IMR-90 (cell line): ENCODE results near the gene BMP5.

Experiments
- BHLHE40 ChIP-seq: fragments of 150-350 bp; IDR thresholded peaks from 2 replicates; pipeline ENCODE4 v1.6.1; 2016; ENCODE audit warnings: mild to moderate bottlenecking, low read depth, low read length
- CHD1 ChIP-seq: IDR thresholded peaks from 2 replicates; pipeline ENCODE4 v1.6.1; 2012; ENCODE audit warnings: low read depth, low read length, improper control_type of control experiment
- CTCF ChIP-seq: conservative IDR thresholded peaks from 2 replicates; pipeline ENCODE4 v1.5.1; 2012; ENCODE audit warnings: mild to moderate bottlenecking, low read depth, low read length, improper control_type of control experiment
- ELK1 ChIP-seq: fragments of 150-350 bp; IDR thresholded peaks from 2 replicates; pipeline ENCODE4 v1.6.1; 2016; ENCODE audit warnings: low read depth, mild to moderate bottlenecking, low read length, moderate library complexity, borderline replicate concordance
- FOS ChIP-seq: fragments of 150-350 bp; IDR thresholded peaks from 2 replicates; pipeline ENCODE4 v1.6.1; 2016; ENCODE audit warnings: low read depth, low read length
- MAFK ChIP-seq: IDR thresholded peaks from 2 replicates; pipeline ENCODE4 v1.6.1; 2012; ENCODE audit warnings: low read depth, low read length, improper control_type of control experiment
- MAZ ChIP-seq: IDR thresholded peaks from 2 replicates; pipeline ENCODE4 v1.6.1; 2012; ENCODE audit warnings: low read depth, mild to moderate bottlenecking, low read length, improper control_type of control experiment, moderate library complexity, borderline replicate concordance
- MXI1 ChIP-seq: IDR thresholded peaks from 2 replicates; pipeline ENCODE4 v1.6.1; 2012; ENCODE audit warnings: low read depth, mild to moderate bottlenecking, low read length, moderate library complexity, borderline replicate concordance
- POLR2A ChIP-seq: IDR thresholded peaks from 2 replicates; pipeline ENCODE4 v1.6.1; 2012; ENCODE audit warnings: mild to moderate bottlenecking, low read depth, low read length
- RAD21 ChIP-seq: IDR thresholded peaks from 2 replicates; pipeline ENCODE4 v1.6.1; 2012; ENCODE audit warnings: low read length, improper control_type of control experiment
- RCOR1 ChIP-seq: IDR thresholded peaks from 2 replicates; pipeline ENCODE4 v1.6.1; 2012; ENCODE audit warnings: mild to moderate bottlenecking, low read length, improper control_type of control experiment; ENCODE audit not compliant: insufficient replicate concordance
- RFX5 ChIP-seq: IDR thresholded peaks from 2 replicates; pipeline ENCODE4 v1.8.0; 2012; ENCODE audit warnings: low read depth, mild to moderate bottlenecking, low read length, moderate library complexity
- SMC3 ChIP-seq: fragments of 150-350 bp; IDR thresholded peaks from 2 replicates; pipeline ENCODE4 v1.6.1; 2016; ENCODE audit warnings: low read depth, mild to moderate bottlenecking, antibody characterized with exemption, low read length, moderate library complexity

GRCh38 chr6:55869674-55870073 is 5.7 kb downstream of the BMP5 start:
- TF ChIP-seq SMC3 (no peak), POLR2A (no peak), MAZ (no peak), CTCF (no peak), BHLHE40 (no peak), ELK1 (no peak), FOS (no peak), CHD1 (no peak), RFX5 (no peak), RAD21 (no peak), MAFK (no peak), RCOR1 (no peak), MXI1 (no peak)
